ENCODE measurements around the gene BBX.
"Not testable (repeated sequence)": the region's sequence is repeated elsewhere in the genome, so short reads cannot be mapped to it uniquely, and the experiment has no call there.

Gene BBX

GRCh38 chr3:107545680-107546120 is 22.9 kb downstream of the BBX start:
- H3K4me3 ChIP-seq (ENCODE audit: low read depth, low read length) = no peak overlapping the region
- H3K36me3 ChIP-seq (ENCODE audit: control insufficient read depth, insufficient read depth, low read length) = no peaks in the 10 kb centered on the region
- H3K4me1 ChIP-seq (ENCODE audit: control insufficient read depth, insufficient read depth, low read length) = no peaks in the 10 kb centered on the region
- peaks cover 2% of the 10 kb centered on the region for H3K9me3 ChIP-seq (ENCODE audit: control insufficient read depth, insufficient read depth, low read length)
- H3K27me3 ChIP-seq (ENCODE audit: control insufficient read depth, insufficient read depth, low read length) = no peaks in the 10 kb centered on the region
- H3K9ac ChIP-seq (ENCODE audit: low read depth, low read length) = no peak overlapping the region

GRCh38 chr3:107548601-107549000 is 25.8 kb downstream of the BBX start:
- Histone ChIP-seq H3K27me3 (ENCODE audit: control insufficient read depth, insufficient read depth, low read length) (no peaks in the 10 kb centered on the region), H3K4me3 (ENCODE audit: low read depth, low read length) (no peak overlapping the region), H3K9me3 (ENCODE audit: control insufficient read depth, insufficient read depth, low read length) (peaks cover 2% of the 10 kb centered on the region), H3K4me1 (ENCODE audit: control insufficient read depth, insufficient read depth, low read length) (no peaks in the 10 kb centered on the region), H3K36me3 (ENCODE audit: control insufficient read depth, insufficient read depth, low read length) (no peaks in the 10 kb centered on the region), H3K9ac (ENCODE audit: low read depth, low read length) (no peak overlapping the region)

GRCh38 chr3:107555359-107555758 is 32.6 kb downstream of the BBX start:
- no peaks in the 10 kb centered on the region for H3K9me3 ChIP-seq (ENCODE audit: control insufficient read depth, insufficient read depth, low read length)
- H3K36me3 ChIP-seq (ENCODE audit: control insufficient read depth, insufficient read depth, low read length) = no peaks in the 10 kb centered on the region
- H3K9ac ChIP-seq (ENCODE audit: low read depth, low read length) = no peak overlapping the region
- no peaks in the 10 kb centered on the region for H3K27me3 ChIP-seq (ENCODE audit: control insufficient read depth, insufficient read depth, low read length)
- no peaks in the 10 kb centered on the region for H3K4me1 ChIP-seq (ENCODE audit: control insufficient read depth, insufficient read depth, low read length)
- no peak overlapping the region for H3K4me3 ChIP-seq (ENCODE audit: low read depth, low read length)

- no peak overlapping the region for H3K9ac ChIP-seq (ENCODE audit: low read depth, low read length)
- no peak overlapping the region for H3K4me3 ChIP-seq (ENCODE audit: low read depth, low read length)
- no peaks in the 10 kb centered on the region for H3K4me1 ChIP-seq (ENCODE audit: control insufficient read depth, insufficient read depth, low read length)
- H3K27me3 ChIP-seq (ENCODE audit: control insufficient read depth, insufficient read depth, low read length) = no peaks in the 10 kb centered on the region
- no peaks in the 10 kb centered on the region for H3K36me3 ChIP-seq (ENCODE audit: control insufficient read depth, insufficient read depth, low read length)
- H3K9me3 ChIP-seq (ENCODE audit: control insufficient read depth, insufficient read depth, low read length) = no peaks in the 10 kb centered on the region
Observed at GRCh38 chr3:107557743-107558142, 35.0 kb downstream of the BBX start.

- Histone ChIP-seq H3K36me3 (ENCODE audit: control insufficient read depth, insufficient read depth, low read length) (no peaks in the 10 kb centered on the region), H3K27me3 (ENCODE audit: control insufficient read depth, insufficient read depth, low read length) (no peaks in the 10 kb centered on the region), H3K9me3 (ENCODE audit: control insufficient read depth, insufficient read depth, low read length) (no peaks in the 10 kb centered on the region), H3K4me1 (ENCODE audit: control insufficient read depth, insufficient read depth, low read length) (no peaks in the 10 kb centered on the region), H3K4me3 (ENCODE audit: low read depth, low read length) (no peak overlapping the region), H3K9ac (ENCODE audit: low read depth, low read length) (no peak overlapping the region)
Observed at GRCh38 chr3:107560166-107560565, 37.4 kb downstream of the BBX start.

- H3K9me3 ChIP-seq (ENCODE audit: control insufficient read depth, insufficient read depth, low read length) = no peaks in the 10 kb centered on the region
- no peak overlapping the region for H3K9ac ChIP-seq (ENCODE audit: low read depth, low read length)
- no peaks in the 10 kb centered on the region for H3K36me3 ChIP-seq (ENCODE audit: control insufficient read depth, insufficient read depth, low read length)
Observed at GRCh38 chr3:107561980-107562379, 39.2 kb downstream of the BBX start.

GRCh38 chr3:107562969-107563529 is 40.3 kb downstream of the BBX start:
- Histone ChIP-seq H3K9me3 (ENCODE audit: control insufficient read depth, insufficient read depth, low read length) (no peaks in the 10 kb centered on the region), H3K9ac (ENCODE audit: low read depth, low read length) (no peak overlapping the region), H3K4me1 (ENCODE audit: control insufficient read depth, insufficient read depth, low read length) (no peaks in the 10 kb centered on the region), H3K36me3 (ENCODE audit: control insufficient read depth, insufficient read depth, low read length) (no peaks in the 10 kb centered on the region), H3K27me3 (ENCODE audit: control insufficient read depth, insufficient read depth, low read length) (no peaks in the 10 kb centered on the region), H3K4me3 (ENCODE audit: low read depth, low read length) (no peak overlapping the region)

More at GRCh38 chr3:107561980-107562379, 39.2 kb downstream of the BBX start:
- Histone ChIP-seq H3K4me1 (ENCODE audit: control insufficient read depth, insufficient read depth, low read length) (no peaks in the 10 kb centered on the region), H3K27me3 (ENCODE audit: control insufficient read depth, insufficient read depth, low read length) (no peaks in the 10 kb centered on the region), H3K4me3 (ENCODE audit: low read depth, low read length) (no peak overlapping the region)

- not testable (repeated sequence) for H3K36me3 ChIP-seq (ENCODE audit: control insufficient read depth, insufficient read depth, low read length); H3K4me3 ChIP-seq (ENCODE audit: low read depth, low read length); H3K9ac ChIP-seq (ENCODE audit: low read depth, low read length); H3K9me3 ChIP-seq (ENCODE audit: control insufficient read depth, insufficient read depth, low read length); H3K4me1 ChIP-seq (ENCODE audit: control insufficient read depth, insufficient read depth, low read length); H3K27me3 ChIP-seq (ENCODE audit: control insufficient read depth, insufficient read depth, low read length)
Observed at GRCh38 chr3:107565244-107565643, 42.5 kb downstream of the BBX start.

GRCh38 chr3:107571089-107571488 is 48.3 kb downstream of the BBX start:
- H3K36me3 ChIP-seq (ENCODE audit: control insufficient read depth, insufficient read depth, low read length); H3K27me3 ChIP-seq (ENCODE audit: control insufficient read depth, insufficient read depth, low read length); H3K9ac ChIP-seq (ENCODE audit: low read depth, low read length); H3K4me1 ChIP-seq (ENCODE audit: control insufficient read depth, insufficient read depth, low read length); H3K4me3 ChIP-seq (ENCODE audit: low read depth, low read length); H3K9me3 ChIP-seq (ENCODE audit: control insufficient read depth, insufficient read depth, low read length): not testable (repeated sequence)

GRCh38 chr3:107571492-107571891 is 48.7 kb downstream of the BBX start:
- H3K4me1 ChIP-seq (ENCODE audit: control insufficient read depth, insufficient read depth, low read length); H3K9me3 ChIP-seq (ENCODE audit: control insufficient read depth, insufficient read depth, low read length); H3K27me3 ChIP-seq (ENCODE audit: control insufficient read depth, insufficient read depth, low read length); H3K36me3 ChIP-seq (ENCODE audit: control insufficient read depth, insufficient read depth, low read length); H3K4me3 ChIP-seq (ENCODE audit: low read depth, low read length); H3K9ac ChIP-seq (ENCODE audit: low read depth, low read length): not testable (repeated sequence)

- Histone ChIP-seq H3K27me3 (ENCODE audit: control insufficient read depth, insufficient read depth, low read length) (no peaks in the 10 kb centered on the region), H3K36me3 (ENCODE audit: control insufficient read depth, insufficient read depth, low read length) (no peaks in the 10 kb centered on the region), H3K9me3 (ENCODE audit: control insufficient read depth, insufficient read depth, low read length) (no peaks in the 10 kb centered on the region), H3K4me1 (ENCODE audit: control insufficient read depth, insufficient read depth, low read length) (no peaks in the 10 kb centered on the region), H3K4me3 (ENCODE audit: low read depth, low read length) (no peak overlapping the region), H3K9ac (ENCODE audit: low read depth, low read length) (no peak overlapping the region)
Observed at GRCh38 chr3:107574650-107575049, 51.9 kb downstream of the BBX start.

- Histone ChIP-seq H3K4me3 (ENCODE audit: low read depth, low read length) (no peak overlapping the region), H3K4me1 (ENCODE audit: control insufficient read depth, insufficient read depth, low read length) (no peaks in the 10 kb centered on the region), H3K9ac (ENCODE audit: low read depth, low read length) (no peak overlapping the region), H3K9me3 (ENCODE audit: control insufficient read depth, insufficient read depth, low read length) (no peaks in the 10 kb centered on the region), H3K27me3 (ENCODE audit: control insufficient read depth, insufficient read depth, low read length) (no peaks in the 10 kb centered on the region), H3K36me3 (ENCODE audit: control insufficient read depth, insufficient read depth, low read length) (no peaks in the 10 kb centered on the region)
Observed at GRCh38 chr3:107578091-107578490, 55.3 kb downstream of the BBX start.
